ENCODE data around the gene ADPRHL1.

Gene ADPRHL1

GRCh38 chr13:113430378-113431110 lies 22.7 kb downstream of the ADPRHL1 start:
- no peak for DNase-seq

- DNase-seq = no peak
These were observed 23.7 kb downstream of the ADPRHL1 start for GRCh38 chr13:113429608-113429985.

- DNase-seq = no peak
These were observed 24.2 kb downstream of the ADPRHL1 start for GRCh38 chr13:113428871-113429607.

GRCh38 chr13:113428469-113428865 lies 24.8 kb downstream of the ADPRHL1 start:
- DNase-seq = no peak

- DNase-seq = no peak
These were observed 25.5 kb downstream of the ADPRHL1 start for GRCh38 chr13:113427562-113428468.

GRCh38 chr13:113426591-113426986 lies 26.7 kb downstream of the ADPRHL1 start:
- no peak for DNase-seq

- no peak for DNase-seq
These were observed 27.2 kb downstream of the ADPRHL1 start for GRCh38 chr13:113425941-113426590.

- DNase-seq = no peak
These were observed 29.6 kb downstream of the ADPRHL1 start for GRCh38 chr13:113423520-113424163.

- no peak for DNase-seq
These were observed 30.3 kb downstream of the ADPRHL1 start for GRCh38 chr13:113422807-113423519.

- DNase-seq = no peak
These were observed 31.5 kb downstream of the ADPRHL1 start for GRCh38 chr13:113421673-113422270.

- DNase-seq = no peak
These were observed 32.3 kb downstream of the ADPRHL1 start for GRCh38 chr13:113420833-113421600.

GRCh38 chr13:113420232-113420631 lies 33.1 kb downstream of the ADPRHL1 start:
- no peak for DNase-seq

- no peak for DNase-seq
These were observed 33.6 kb downstream of the ADPRHL1 start for GRCh38 chr13:113419531-113420193.

GRCh38 chr13:113418722-113419049 lies 34.6 kb downstream of the ADPRHL1 start:
- DNase-seq = no peak

- no peak for DNase-seq
These were observed 35.2 kb downstream of the ADPRHL1 start for GRCh38 chr13:113417836-113418721.

GRCh38 chr13:113417008-113417751 lies 36.1 kb downstream of the ADPRHL1 start:
- no peak for DNase-seq

- DNase-seq = no peak
These were observed 37.5 kb downstream of the ADPRHL1 start for GRCh38 chr13:113415825-113416224.

GRCh38 chr13:113415032-113415431 lies 38.3 kb downstream of the ADPRHL1 start:
- no peak for DNase-seq
